Nephron (organoid): ENCODE measurements around the gene LANCL2.
"Not testable (repeated sequence)": the region's sequence is repeated elsewhere in the genome, so short reads cannot be mapped to it uniquely, and the experiment has no call there.

Experiments
- H3K27ac Mint-ChIP-seq, 3 experiments: 2 replicates each; pipeline ENCODE4 v1.8.0; 2020; ENCODE audit warnings: mixed read lengths in 3 of 3, mild to moderate bottlenecking in 2 of 3, moderate library complexity in 1 of 3
- H3K27me3 Mint-ChIP-seq: 2 replicates; pipeline ENCODE4 v1.8.0; 2021; ENCODE audit warnings: low read depth, mild to moderate bottlenecking, moderate library complexity, mixed read lengths
- H3K36me3 Mint-ChIP-seq: 2 replicates; pipeline ENCODE4 v1.8.0; 2020; ENCODE audit warnings: low read depth, mixed read lengths
- H3K4me1 Mint-ChIP-seq: 2 replicates; pipeline ENCODE4 v1.8.0; 2020; ENCODE audit warnings: mixed read lengths
- H3K4me3 Mint-ChIP-seq, 3 experiments: 2 replicates each; pipeline ENCODE4 v1.8.0; 2020; ENCODE audit warnings: mild to moderate bottlenecking in 3 of 3, mixed read lengths in 3 of 3, moderate library complexity in 2 of 3
- H3K9me3 Mint-ChIP-seq: 2 replicates; pipeline ENCODE4 v1.8.0; 2020; ENCODE audit warnings: mixed read lengths
- CTCF ChIP-seq, 3 experiments: fragments of 200-600 bp; sonication (generic); IDR thresholded peaks; one replicate each; pipeline ENCODE4 v1.5.0; 2021; ENCODE audit warnings: antibody characterized with exemption in 3 of 3; ENCODE audit not compliant: unreplicated experiment in 3 of 3

Gene LANCL2

GRCh38 chr7:55351263-55351662, 13.9 kb upstream of the LANCL2 start:
- no peak overlapping the region for H3K4me3 Mint-ChIP-seq
- H3K27ac Mint-ChIP-seq = no peak overlapping the region
- H3K27me3 Mint-ChIP-seq = no peaks in the 10 kb centered on the region
- no peaks in the 10 kb centered on the region for H3K9me3 Mint-ChIP-seq
- no peaks in the 10 kb centered on the region for H3K4me1 Mint-ChIP-seq
- no peaks in the 10 kb centered on the region for H3K36me3 Mint-ChIP-seq
- no peak for TF ChIP-seq CTCF (IDR thresholded peaks at IDR 0.05; ENCODE audit: unreplicated experiment in 3 of 3)

- H3K4me3 Mint-ChIP-seq, H3K27ac Mint-ChIP-seq, H3K27me3 Mint-ChIP-seq: not testable (repeated sequence)
Observed at GRCh38 chr7:55352947-55353273, 12.2 kb upstream of the LANCL2 start.

GRCh38 chr7:55360486-55360885, 4.7 kb upstream of the LANCL2 start:
- Mint-ChIP-seq H3K27me3 (peaks cover 4% of the 10 kb centered on the region), H3K4me1 (peaks cover 9% of the 10 kb centered on the region), H3K9me3 (no peaks in the 10 kb centered on the region), H3K36me3 (no peaks in the 10 kb centered on the region), H3K4me3 (peak overlapping the region in 1 of 3 experiments; percentile 26), H3K27ac (no peak overlapping the region)
- no peak for TF ChIP-seq CTCF (IDR thresholded peaks at IDR 0.05; ENCODE audit: unreplicated experiment in 3 of 3)

More at GRCh38 chr7:55352947-55353273, 12.2 kb upstream of the LANCL2 start:
- H3K9me3 Mint-ChIP-seq, H3K36me3 Mint-ChIP-seq, H3K4me1 Mint-ChIP-seq: not testable (repeated sequence)

- peak overlapping the region in 1 of 3 experiments; percentile 56 for H3K4me3 Mint-ChIP-seq
- H3K36me3 Mint-ChIP-seq = no peaks in the 10 kb centered on the region
- TF ChIP-seq CTCF (IDR thresholded peaks at IDR 0.05; ENCODE audit: unreplicated experiment in 3 of 3) = no peak
- peaks cover 12% of the 10 kb centered on the region for H3K4me1 Mint-ChIP-seq
- H3K9me3 Mint-ChIP-seq = no peaks in the 10 kb centered on the region
- H3K27ac Mint-ChIP-seq = no peak overlapping the region
- H3K27me3 Mint-ChIP-seq = peaks cover 4% of the 10 kb centered on the region
Observed at GRCh38 chr7:55361560-55361959, 3.6 kb upstream of the LANCL2 start.

GRCh38 chr7:55362927-55363326, 2.2 kb upstream of the LANCL2 start:
- Mint-ChIP-seq H3K27me3 (peaks cover 4% of the 10 kb centered on the region), H3K4me3 (no peak overlapping the region), H3K36me3 (no peaks in the 10 kb centered on the region), H3K27ac (no peak overlapping the region), H3K4me1 (peaks cover 18% of the 10 kb centered on the region), H3K9me3 (no peaks in the 10 kb centered on the region)
- no peak for TF ChIP-seq CTCF (IDR thresholded peaks at IDR 0.05; ENCODE audit: unreplicated experiment in 3 of 3)

GRCh38 chr7:55363386-55364170, 1.6 kb upstream of the LANCL2 start:
- H3K36me3 Mint-ChIP-seq = no peaks in the 10 kb centered on the region
- no peak for TF ChIP-seq CTCF (IDR thresholded peaks at IDR 0.05; ENCODE audit: unreplicated experiment in 3 of 3)
- peak overlapping the region; percentile 94 to 97 (median 96) for H3K4me3 Mint-ChIP-seq
- H3K27ac Mint-ChIP-seq = peak overlapping the region; percentile 98
- peaks cover 18% of the 10 kb centered on the region for H3K4me1 Mint-ChIP-seq
- H3K9me3 Mint-ChIP-seq = no peaks in the 10 kb centered on the region
- H3K27me3 Mint-ChIP-seq = peaks cover 4% of the 10 kb centered on the region
